Ectodermal cell (in vitro differentiated cells): ENCODE data around the gene KLF14.

Source experiments
- H3K27ac ChIP-seq: 2 replicates; pipeline ENCODE4 v1.7.0; 2013; ENCODE audit warnings: mild to moderate bottlenecking, low read depth, low read length; ENCODE audit not compliant: insufficient read depth, poor library complexity, severe bottlenecking
- H3K27me3 ChIP-seq: 2 replicates; pipeline ENCODE4 v1.7.0; 2013; ENCODE audit warnings: mild to moderate bottlenecking, low read length; ENCODE audit not compliant: insufficient read depth, control insufficient read depth, poor library complexity, severe bottlenecking
- H3K36me3 ChIP-seq: one replicate; pipeline ENCODE4 v1.7.0; 2013; ENCODE audit warnings: low read length; ENCODE audit not compliant: control insufficient read depth, insufficient read depth
- H3K4me1 ChIP-seq: one replicate; pipeline ENCODE4 v1.7.0; 2013; ENCODE audit warnings: low read length; ENCODE audit not compliant: control insufficient read depth, insufficient read depth
- H3K4me3 ChIP-seq: 2 replicates; pipeline ENCODE4 v1.7.0; 2013; ENCODE audit warnings: low read depth, low read length, control low read depth; ENCODE audit not compliant: insufficient read depth
- H3K9me3 ChIP-seq: 2 replicates; pipeline ENCODE4 v1.7.0; 2013; ENCODE audit warnings: mild to moderate bottlenecking, low read length, moderate library complexity; ENCODE audit not compliant: control insufficient read depth
- WGBS, 2 experiments: methylation state at CpG; one replicate each; pipeline ENCODE4 v1.1.7; 2013; ENCODE audit warnings: missing lambda C conversion rate in 2 of 2; 5-methylcytosine and 5-hydroxymethylcytosine counted together

KLF14 gene

GRCh38 chr7:130748531-130749389 lies 14.8 kb upstream of the KLF14 start:
- H3K4me3 ChIP-seq: no peak overlapping the region
- no peak overlapping the region for H3K27ac ChIP-seq
- H3K9me3 ChIP-seq: no peaks in the 10 kb centered on the region
- H3K27me3 ChIP-seq: no peaks in the 10 kb centered on the region
- WGBS, 2 experiments: 91 to 97% methylated on average over 2 to 5 of the region's 5 CpGs
- H3K4me1 ChIP-seq: no peaks in the 10 kb centered on the region
- no peaks in the 10 kb centered on the region for H3K36me3 ChIP-seq

DNA sequence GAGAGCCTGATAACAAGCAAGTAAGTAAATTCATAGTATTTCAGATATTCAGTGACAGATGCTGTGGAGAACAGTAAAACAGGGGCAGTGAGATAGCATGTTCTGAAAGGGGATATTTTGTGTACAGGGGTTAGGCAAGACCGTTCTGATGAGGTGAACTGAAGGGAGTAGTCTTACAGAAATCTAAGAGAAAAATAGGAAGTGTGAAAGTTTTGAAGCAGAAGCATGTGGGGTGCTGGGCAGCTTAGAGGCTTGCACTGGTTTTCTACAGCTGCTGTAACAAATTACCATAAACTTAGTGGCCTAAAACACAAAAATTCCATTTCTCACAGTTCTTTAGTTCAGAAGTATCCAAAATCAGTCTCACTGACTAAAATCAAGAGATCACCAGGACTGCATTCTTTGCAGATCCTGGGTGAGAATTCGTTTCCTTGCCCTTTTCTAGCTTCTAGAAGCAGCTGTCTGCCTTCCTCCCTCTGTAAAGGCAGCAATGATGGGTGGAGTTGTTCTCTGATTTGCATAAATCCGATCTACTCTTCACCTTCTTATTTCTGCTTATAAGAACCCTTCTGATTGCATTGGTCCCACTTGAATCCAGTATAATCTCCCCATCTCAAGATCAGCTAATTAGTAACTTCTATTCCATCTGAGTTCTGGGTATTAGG lies 7.5 kb upstream of the KLF14 start:
- WGBS, 2 experiments: 62 to 63% methylated on average over 3 of the region's 3 CpGs
- Histone ChIP-seq H3K4me1 (no peaks in the 10 kb centered on the region), H3K36me3 (no peaks in the 10 kb centered on the region), H3K27ac (no peak overlapping the region), H3K27me3 (peaks cover 34% of the 10 kb centered on the region), H3K4me3 (no peak overlapping the region), H3K9me3 (no peaks in the 10 kb centered on the region)

GRCh38 chr7:130740606-130741005 lies 6.6 kb upstream of the KLF14 start:
- Histone ChIP-seq H3K4me3 (no peak overlapping the region), H3K27me3 (peaks cover 43% of the 10 kb centered on the region), H3K9me3 (no peaks in the 10 kb centered on the region), H3K4me1 (no peaks in the 10 kb centered on the region), H3K27ac (no peak overlapping the region), H3K36me3 (no peaks in the 10 kb centered on the region)
- 86 to 92% methylated on average over 4 of the region's 4 CpGs for WGBS, 2 experiments

GRCh38 chr7:130736298-130736900 lies 2.4 kb upstream of the KLF14 start:
- Histone ChIP-seq H3K27me3 (peaks cover 85% of the 10 kb centered on the region), H3K27ac (no peak overlapping the region), H3K9me3 (peaks cover 8% of the 10 kb centered on the region), H3K4me1 (peaks cover 4% of the 10 kb centered on the region), H3K36me3 (peaks cover 6% of the 10 kb centered on the region), H3K4me3 (no peak overlapping the region)
- WGBS, 2 experiments: 84 to 92% methylated on average over 2 to 4 of the region's 5 CpGs

- Histone ChIP-seq H3K4me3 (no peak overlapping the region), H3K27me3 (peaks cover 93% of the 10 kb centered on the region), H3K4me1 (peaks cover 4% of the 10 kb centered on the region), H3K27ac (no peak overlapping the region), H3K9me3 (peaks cover 8% of the 10 kb centered on the region), H3K36me3 (peaks cover 6% of the 10 kb centered on the region)
- 6 to 11% methylated on average over 5 to 7 of the region's 13 CpGs for WGBS, 2 experiments
Measured at GRCh38 chr7:130734815-130735716, 1.1 kb upstream of the KLF14 start.

DNA sequence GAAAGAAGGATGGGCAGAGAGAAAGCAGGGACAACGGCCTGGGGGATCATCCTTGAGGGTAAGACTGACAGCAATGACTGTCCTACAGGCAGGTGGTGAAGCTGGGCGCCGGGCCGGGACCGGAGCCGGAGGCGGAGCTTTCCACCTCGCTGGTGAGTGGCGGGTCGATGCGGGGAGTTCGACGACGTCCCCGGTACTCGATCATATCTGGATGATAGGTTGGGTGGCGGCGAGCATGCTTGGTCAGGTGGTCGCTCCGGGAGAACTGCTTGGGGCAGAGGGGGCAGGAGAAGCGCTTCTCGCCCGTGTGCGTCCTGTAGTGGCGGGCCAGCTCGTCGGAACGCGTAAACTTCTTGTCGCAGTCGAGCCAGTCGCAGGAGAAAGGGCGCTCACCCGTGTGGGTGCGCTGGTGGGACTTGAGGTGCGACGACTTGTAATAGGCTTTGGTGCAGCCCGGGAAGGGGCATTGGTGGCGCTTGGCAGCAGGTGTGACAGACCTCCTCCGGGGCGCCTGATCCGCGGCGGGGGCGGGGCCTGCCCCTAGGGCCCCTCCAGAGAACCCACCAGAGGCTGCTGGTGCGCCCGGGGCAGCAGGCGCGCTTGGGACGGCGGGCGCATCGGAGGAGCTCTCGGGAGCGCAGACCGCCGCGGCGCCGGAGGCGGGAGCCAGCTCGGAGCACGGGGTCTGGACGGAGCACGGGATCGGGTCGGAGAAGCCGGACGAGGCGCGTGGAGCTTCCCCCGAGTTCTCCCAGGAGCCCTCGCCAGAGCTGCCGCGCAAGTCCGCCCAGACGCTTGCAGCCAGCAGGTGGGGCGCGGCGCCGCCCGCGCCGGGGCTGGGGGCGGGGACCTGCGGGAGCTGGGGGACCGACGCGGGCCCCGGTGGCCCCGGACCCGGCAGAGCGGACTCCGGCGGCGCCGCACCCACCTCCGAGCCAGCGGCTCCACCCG lies 752 bp downstream of the KLF14 start:
- Histone ChIP-seq H3K4me3 (peak overlapping the region; percentile 44), H3K27me3 (peaks cover 91% of the 10 kb centered on the region), H3K4me1 (peaks cover 4% of the 10 kb centered on the region), H3K36me3 (peaks cover 6% of the 10 kb centered on the region), H3K27ac (no peak overlapping the region), H3K9me3 (peaks cover 8% of the 10 kb centered on the region)
- 7% methylated on average over 100 of the region's 100 CpGs for WGBS, 2 experiments

DNA sequence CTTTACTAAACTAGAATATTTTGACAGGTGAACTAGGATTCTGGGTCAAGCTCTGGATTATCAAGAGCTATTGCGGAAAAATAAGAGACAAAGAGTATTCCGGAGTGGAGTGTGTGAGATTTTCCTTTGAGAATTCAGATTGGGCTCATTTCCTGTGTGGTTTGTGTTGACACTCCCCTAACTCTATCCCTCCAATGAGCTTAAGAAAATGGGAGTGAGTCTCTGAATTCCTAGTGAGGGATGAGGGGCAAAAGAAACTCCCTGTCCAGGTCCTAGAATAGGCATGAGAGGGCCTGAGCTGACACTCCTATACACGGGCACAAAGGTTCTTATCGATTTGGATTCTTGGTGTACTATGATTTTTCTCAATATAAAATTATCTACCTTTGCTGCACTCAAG lies 10.2 kb downstream of the KLF14 start:
- WGBS, 2 experiments: 94% methylated on average over 2 to 4 of the region's 4 CpGs
- Histone ChIP-seq H3K27ac (no peak overlapping the region), H3K36me3 (no peaks in the 10 kb centered on the region), H3K4me3 (no peak overlapping the region), H3K4me1 (no peaks in the 10 kb centered on the region), H3K27me3 (no peaks in the 10 kb centered on the region), H3K9me3 (no peaks in the 10 kb centered on the region)

GRCh38 chr7:130721486-130722277 lies 12.3 kb downstream of the KLF14 start:
- no peak overlapping the region for H3K4me3 ChIP-seq
- H3K36me3 ChIP-seq: no peaks in the 10 kb centered on the region
- H3K4me1 ChIP-seq: no peaks in the 10 kb centered on the region
- WGBS, 2 experiments: 55 to 61% methylated on average over 5 of the region's 5 CpGs
- H3K9me3 ChIP-seq: no peaks in the 10 kb centered on the region
- H3K27me3 ChIP-seq: no peaks in the 10 kb centered on the region
- no peak overlapping the region for H3K27ac ChIP-seq
